Left ventricle myocardium inferior (tissue), 1 donor: Measurements from ENCODE around the gene MOB3B. TPM values are rescaled to one million over a fixed set of nuclear protein-coding genes. Genes with fewer than 3 reads are reported as not detected.

Experiments used
- DNase-seq: peaks from one replicate; pipeline ENCODE4 v3.0.0-alpha.2; 2020
- H3K27ac ChIP-seq: fragments of 200-600 bp; replicated peaks from 2 replicates; pipeline ENCODE4 v1.8.0; 2021
- H3K27me3 ChIP-seq: fragments of 200-600 bp; 2 replicates; pipeline ENCODE4 v1.8.0; 2021; ENCODE audit warnings: low read depth
- H3K36me3 ChIP-seq: fragments of 200-600 bp; 2 replicates; pipeline ENCODE4 v1.8.0; 2021
- H3K4me1 ChIP-seq: fragments of 200-600 bp; 2 replicates; pipeline ENCODE4 v1.8.0; 2021
- H3K4me3 ChIP-seq: fragments of 200-600 bp; 2 replicates; pipeline ENCODE4 v1.8.0; 2021; ENCODE audit warnings: mild to moderate bottlenecking, moderate library complexity
- H3K9me3 ChIP-seq: fragments of 200-600 bp; replicated peaks from 2 replicates; pipeline ENCODE4 v1.8.0; 2021
- CTCF ChIP-seq: fragments of 200-600 bp; IDR thresholded peaks from 2 replicates; pipeline ENCODE4 v1.8.0; 2021; ENCODE audit warnings: antibody characterized with exemption, mild to moderate bottlenecking, borderline replicate concordance
- intact Hi-C: fragments of 100-400 bp; cut with micrococcal nuclease; formaldehyde crosslinking; loops from one replicate; pipeline ENCODE4 v1.11.0; 2022
- total RNA-seq: library from RNA; stranded (reverse); fragmentation: NEBNext Ultra II Directional; extraction: Animal tissue kit (Norgen Biotek cat#: 25700); gene quantifications from one replicate; pipeline ENCODE4 v1.2.1, GENCODE V29; 2021
- donor health status: DM: no; HTN: yes; CAD: no; lungs with severe emphysema.

Gene MOB3B
- total RNA-seq, 1 donor from 2014 or later = 2.1 TPM

- Histone ChIP-seq H3K4me3 (no peak overlapping the region), H3K36me3 (no peaks in the 10 kb centered on the region), H3K27ac (peak overlapping the region; percentile 42), H3K27me3 (no peaks in the 10 kb centered on the region), H3K9me3 (no peaks in the 10 kb centered on the region), H3K4me1 (peaks cover 32% of the 10 kb centered on the region)
- intact Hi-C loops = no loop called here
- no peak for TF ChIP-seq CTCF
- DNase-seq = peak; percentile 21
These were observed 57.4 kb downstream of the MOB3B start for GRCh38 chr9:27472195-27472594.

GRCh38 chr9:27471789-27472188 lies 57.8 kb downstream of the MOB3B start:
- Histone ChIP-seq H3K27ac (peak overlapping the region; percentile 42), H3K4me3 (no peak overlapping the region), H3K36me3 (no peaks in the 10 kb centered on the region), H3K4me1 (peaks cover 32% of the 10 kb centered on the region), H3K27me3 (no peaks in the 10 kb centered on the region), H3K9me3 (no peaks in the 10 kb centered on the region)
- intact Hi-C loops = no loop called here
- DNase-seq = no peak
- no peak for TF ChIP-seq CTCF

- H3K4me1 ChIP-seq = peaks cover 32% of the 10 kb centered on the region
- no peak for DNase-seq
- no peaks in the 10 kb centered on the region for H3K27me3 ChIP-seq
- H3K36me3 ChIP-seq = no peaks in the 10 kb centered on the region
- intact Hi-C loops = no loop called here
- no peaks in the 10 kb centered on the region for H3K9me3 ChIP-seq
- TF ChIP-seq CTCF = no peak
- H3K27ac ChIP-seq = no peak overlapping the region
- no peak overlapping the region for H3K4me3 ChIP-seq
These were observed 58.2 kb downstream of the MOB3B start for GRCh38 chr9:27471366-27471765.

GRCh38 chr9:27470291-27470856 lies 59.2 kb downstream of the MOB3B start:
- H3K9me3 ChIP-seq = no peaks in the 10 kb centered on the region
- no peak for DNase-seq
- no peak overlapping the region for H3K27ac ChIP-seq
- no peak for TF ChIP-seq CTCF
- intact Hi-C loops = no loop called here
- H3K36me3 ChIP-seq = no peaks in the 10 kb centered on the region
- no peaks in the 10 kb centered on the region for H3K27me3 ChIP-seq
- peaks cover 32% of the 10 kb centered on the region for H3K4me1 ChIP-seq
- H3K4me3 ChIP-seq = no peak overlapping the region

- Histone ChIP-seq H3K27me3 (no peaks in the 10 kb centered on the region), H3K36me3 (no peaks in the 10 kb centered on the region), H3K4me1 (peaks cover 29% of the 10 kb centered on the region), H3K4me3 (no peak overlapping the region), H3K9me3 (no peaks in the 10 kb centered on the region), H3K27ac (no peak overlapping the region)
- DNase-seq = no peak
- intact Hi-C loops = no loop called here
- no peak for TF ChIP-seq CTCF
These were observed 60.1 kb downstream of the MOB3B start for GRCh38 chr9:27469550-27469949.
